NCI-H1092 (cell line): Measurements from ENCODE around the gene HYAL3.

Source experiments
- DNase-seq: peaks from one replicate; lab custom pipeline; 2025; lab: John Stamatoyannopoulos, UW

HYAL3 gene

DNA sequence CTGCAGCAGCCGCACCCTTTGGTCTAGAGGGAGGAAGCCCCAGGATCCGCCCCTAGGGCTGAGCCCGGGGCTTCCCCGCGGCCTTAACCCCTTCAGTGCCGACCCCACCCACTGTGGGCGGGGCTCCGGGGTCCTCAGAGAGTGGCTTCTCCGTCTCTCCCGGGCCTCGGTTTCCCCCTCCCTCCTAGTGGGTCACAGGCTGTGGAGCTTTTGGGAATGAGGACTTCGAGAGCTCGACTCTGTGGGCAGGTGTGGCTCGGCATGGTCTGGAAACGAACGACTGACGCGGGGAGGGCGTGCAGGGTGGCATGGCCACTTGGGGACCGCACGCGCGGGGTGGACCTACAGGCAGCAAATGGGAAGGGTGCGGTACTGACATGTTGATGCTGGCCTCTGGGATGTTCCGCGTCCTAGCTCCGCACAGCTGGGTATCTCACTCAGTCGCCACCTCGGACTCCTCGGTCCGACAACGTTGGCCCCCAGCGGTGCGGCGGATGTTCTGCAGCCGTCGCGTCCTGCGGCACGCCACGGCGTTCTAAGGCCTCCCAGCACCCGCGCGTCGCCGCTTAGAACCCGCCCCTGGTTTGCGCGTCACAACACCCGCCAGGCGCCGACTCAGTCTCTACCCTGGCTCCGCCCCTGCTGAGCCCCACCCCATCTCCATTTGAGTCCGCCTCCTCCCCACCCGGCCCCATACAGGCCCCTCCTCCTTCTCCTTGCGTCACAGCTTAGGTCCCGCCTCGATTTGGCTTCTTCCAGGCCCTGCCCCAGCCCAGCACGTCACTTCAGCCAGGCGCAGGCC, at the start of gene HYAL3, which contains the start of gene NAA80:
TSS of gene HYAL3 (minus strand) at position 570 of the 802 bp plus-strand sequence. CDS start 3,803 bp downstream, outside the sequence.
TSS of gene NAA80 (minus strand) at position 570 of the 802 bp plus-strand sequence. CDS start 1,942 bp downstream, outside the sequence.
- DNase-seq = peak; percentile 95

GRCh38 chr3:50347187-50347813, 48.1 kb upstream of the HYAL3 start:
- peak; percentile 32 for DNase-seq

DNA sequence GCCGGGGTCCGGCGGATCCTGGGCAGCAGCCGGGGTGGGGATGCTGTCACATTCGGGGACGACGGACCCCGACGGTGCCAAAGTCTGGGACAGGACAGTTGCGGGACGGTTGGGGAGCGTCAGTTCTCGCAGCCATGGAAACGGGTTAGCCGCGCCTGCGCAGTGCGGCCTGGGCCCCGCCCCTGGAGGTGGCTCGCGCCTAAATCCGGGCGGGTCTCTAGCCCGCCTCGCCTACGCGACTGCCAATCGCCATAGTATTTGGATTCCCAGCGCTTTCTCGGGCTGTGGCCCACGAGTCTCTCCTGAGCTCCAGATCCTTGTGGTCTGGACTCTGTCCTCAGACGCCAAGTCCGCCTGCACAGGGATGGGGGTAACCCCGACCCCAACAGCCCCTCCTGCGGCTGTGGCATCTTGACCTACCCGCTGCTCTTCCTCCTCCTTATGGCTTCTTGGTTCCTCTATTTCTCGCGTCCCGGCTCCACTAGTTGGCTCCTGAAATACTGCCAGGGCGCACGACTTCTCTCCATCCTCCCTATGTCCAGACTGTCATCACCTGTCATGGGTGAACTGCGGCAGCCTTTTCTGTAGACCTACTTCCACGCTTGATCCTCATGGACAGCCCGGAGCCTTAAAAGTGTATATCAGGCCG, 46.5 kb upstream of the HYAL3 start, which contains the start of gene ZMYND10:
TSS of gene ZMYND10 (minus strand) at position 147 of the 649 bp plus-strand sequence. CDS start 153 bp downstream, outside the sequence.
- no peak for DNase-seq

- DNase-seq = no peak
These were observed 45.8 kb upstream of the HYAL3 start for GRCh38 chr3:50345008-50345407.

- no peak for DNase-seq
These were observed 43.8 kb upstream of the HYAL3 start for GRCh38 chr3:50342813-50343633.

DNA sequence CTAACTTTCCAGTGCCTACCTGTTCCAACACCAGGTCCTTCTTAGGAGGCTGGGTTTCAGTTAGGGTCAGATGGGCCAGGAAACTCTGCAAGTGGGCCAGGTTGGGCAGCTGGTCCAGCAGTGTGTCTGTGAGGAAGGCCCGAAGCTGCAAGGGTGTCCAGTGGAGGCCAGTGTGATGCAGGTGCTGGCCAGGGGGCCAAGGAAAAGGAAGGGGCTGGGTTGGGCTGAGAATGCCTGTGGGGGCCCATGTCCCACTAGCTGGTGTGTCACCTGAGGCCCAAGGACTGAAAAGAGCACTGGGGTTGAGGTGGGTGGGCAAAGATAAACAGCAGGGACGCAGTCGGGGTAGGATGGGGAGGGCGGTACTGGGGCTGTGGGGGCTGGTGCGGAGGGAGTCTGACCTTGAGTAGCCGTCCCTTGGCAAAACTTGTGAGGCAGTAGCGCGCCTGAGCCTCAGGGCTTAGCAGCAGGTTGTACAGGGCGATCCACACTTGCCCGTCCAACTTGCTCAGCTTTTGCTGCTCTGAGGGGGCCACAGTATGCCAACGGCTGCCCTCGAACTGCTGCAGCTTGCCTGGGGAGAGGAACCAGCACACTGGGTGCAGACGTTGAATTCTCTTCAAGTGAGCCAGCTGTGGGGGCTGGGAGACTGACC, 42.9 kb upstream of the HYAL3 start:
- no peak for DNase-seq

- no peak for DNase-seq
These were observed 42.3 kb upstream of the HYAL3 start for GRCh38 chr3:50341537-50341936.

DNA sequence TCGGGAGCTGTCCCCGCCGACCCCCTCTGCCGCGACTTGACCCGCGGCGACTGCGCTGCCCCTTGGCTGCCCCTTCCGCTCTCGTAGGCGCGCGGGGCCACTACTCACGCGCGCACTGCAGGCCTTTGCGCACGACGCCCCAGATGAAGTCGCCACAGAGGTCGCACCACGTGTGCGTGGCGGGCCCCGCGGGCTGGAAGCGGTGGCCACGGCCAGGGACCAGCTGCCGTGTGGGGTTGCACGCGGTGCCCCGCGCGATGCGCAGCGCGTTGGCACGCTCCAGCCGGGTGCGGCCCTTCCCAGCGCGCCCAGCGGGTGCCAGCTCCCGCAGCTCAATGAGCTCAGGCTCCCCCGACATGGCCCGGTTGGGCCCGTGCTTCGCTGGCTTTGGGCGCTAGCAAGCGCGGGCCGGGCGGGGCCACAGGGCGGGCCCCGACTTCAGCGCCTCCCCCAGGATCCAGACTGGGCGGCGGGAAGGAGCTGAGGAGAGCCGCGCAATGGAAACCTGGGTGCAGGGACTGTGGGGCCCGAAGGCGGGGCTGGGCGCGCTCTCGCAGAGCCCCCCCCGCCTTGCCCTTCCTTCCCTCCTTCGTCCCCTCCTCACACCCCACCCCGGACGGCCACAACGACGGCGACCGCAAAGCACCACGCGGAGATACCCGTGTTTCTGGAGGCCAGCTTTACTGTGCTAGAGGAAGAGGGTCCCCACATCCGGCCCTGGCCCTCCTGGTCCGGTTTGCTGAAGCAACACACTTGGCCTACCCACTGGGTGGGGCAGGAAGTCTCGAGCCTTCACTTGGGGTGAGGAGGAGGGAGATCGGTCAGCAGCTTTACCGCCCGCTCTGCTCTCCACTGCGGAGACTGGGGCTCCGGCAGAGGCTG, 41.5 kb upstream of the HYAL3 start, which contains the start of gene RASSF1:
TSS of gene RASSF1 (minus strand) at position 389 of the 882 bp plus-strand sequence. CDS start at position 358, 31 bp downstream.
- no peak for DNase-seq

- DNase-seq = no peak
These were observed 40.9 kb upstream of the HYAL3 start for GRCh38 chr3:50340147-50340447.

DNA sequence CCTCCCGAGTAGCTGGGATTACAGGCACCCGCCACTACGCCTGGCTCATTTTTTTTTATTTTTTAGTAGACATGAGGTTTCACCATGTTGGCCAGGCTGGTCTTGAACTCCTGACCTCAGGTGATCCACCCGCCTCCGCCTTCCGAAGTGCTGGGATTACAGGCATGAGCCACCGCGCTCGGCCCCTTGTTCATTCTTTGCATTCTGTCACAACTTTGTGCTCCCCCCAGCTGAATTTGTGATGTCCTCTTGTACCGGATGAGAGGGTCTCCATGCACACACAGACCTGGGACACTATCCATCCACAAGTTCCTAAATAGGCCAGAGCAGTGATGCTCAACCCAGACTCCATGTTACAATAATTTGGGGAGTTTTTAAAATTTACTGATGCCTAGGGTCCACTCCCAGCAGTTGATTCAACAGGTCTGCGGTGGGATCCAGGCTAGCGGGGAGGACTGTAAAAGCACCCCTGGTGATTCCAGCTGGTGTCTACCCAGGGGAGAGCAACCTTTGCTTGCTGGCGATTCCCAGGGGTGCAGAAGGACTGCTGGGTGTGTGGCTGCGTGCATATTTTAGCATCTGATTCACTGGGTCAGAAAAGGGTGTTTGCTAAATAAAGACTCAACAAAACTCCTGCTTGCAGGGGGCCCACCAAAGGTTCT, 40.4 kb upstream of the HYAL3 start:
- no peak for DNase-seq

DNA sequence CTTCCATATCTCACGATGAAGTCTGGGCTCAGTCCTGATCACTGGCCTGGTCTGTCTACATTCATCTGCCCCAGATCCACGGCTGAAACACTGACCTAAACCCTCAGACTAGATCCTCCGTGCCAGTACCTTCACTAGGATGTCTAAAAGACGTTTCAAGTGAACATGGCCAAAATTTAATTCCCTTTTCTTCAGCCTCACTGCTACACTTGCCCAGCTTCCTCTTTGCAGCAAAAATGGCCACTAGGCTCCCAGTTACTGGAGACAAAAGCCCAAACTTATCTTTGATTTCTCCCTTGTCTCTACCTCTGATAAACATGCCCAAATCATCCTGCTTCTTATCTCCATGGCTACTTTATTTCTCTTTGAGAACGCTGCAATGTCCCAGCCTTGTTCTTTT, 39.8 kb upstream of the HYAL3 start:
- DNase-seq = no peak

DNA sequence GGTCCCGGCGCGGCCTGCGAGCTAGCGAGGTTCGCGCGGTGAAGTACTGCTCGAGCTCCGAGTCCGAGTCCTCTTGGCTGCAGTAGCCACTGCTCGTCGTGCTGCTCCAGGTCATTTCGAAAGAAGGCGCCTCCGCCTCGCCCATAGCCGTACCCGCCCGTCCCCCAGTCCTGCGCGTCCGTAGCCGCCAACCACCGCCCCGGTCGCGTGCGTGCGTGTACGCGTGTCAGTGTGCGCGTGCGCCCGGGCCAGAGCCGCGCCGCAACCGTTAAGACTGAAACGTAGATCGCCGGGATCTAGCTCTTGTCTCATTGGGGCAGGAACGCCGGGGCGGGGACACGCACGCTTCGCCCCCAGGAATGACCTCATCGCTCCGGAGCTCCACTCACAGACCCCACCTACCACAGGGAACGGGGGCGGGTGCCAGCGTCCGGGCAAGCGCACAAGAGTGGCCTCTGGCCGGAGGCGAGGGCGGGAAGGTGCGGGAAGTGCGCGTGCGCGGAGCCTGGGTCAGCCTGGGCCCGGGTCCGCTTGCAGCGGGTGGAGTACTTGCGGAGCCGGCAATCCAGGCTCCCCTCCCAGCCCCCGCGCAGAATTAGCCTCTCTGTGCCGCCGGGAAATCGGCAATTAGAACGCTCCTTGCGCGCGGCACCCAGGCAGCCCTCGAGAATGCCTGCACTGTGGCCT, 38.1 kb upstream of the HYAL3 start:
- DNase-seq = peak; percentile 94

GRCh38 chr3:50336452-50337174, 37.4 kb upstream of the HYAL3 start:
- no peak for DNase-seq

DNA sequence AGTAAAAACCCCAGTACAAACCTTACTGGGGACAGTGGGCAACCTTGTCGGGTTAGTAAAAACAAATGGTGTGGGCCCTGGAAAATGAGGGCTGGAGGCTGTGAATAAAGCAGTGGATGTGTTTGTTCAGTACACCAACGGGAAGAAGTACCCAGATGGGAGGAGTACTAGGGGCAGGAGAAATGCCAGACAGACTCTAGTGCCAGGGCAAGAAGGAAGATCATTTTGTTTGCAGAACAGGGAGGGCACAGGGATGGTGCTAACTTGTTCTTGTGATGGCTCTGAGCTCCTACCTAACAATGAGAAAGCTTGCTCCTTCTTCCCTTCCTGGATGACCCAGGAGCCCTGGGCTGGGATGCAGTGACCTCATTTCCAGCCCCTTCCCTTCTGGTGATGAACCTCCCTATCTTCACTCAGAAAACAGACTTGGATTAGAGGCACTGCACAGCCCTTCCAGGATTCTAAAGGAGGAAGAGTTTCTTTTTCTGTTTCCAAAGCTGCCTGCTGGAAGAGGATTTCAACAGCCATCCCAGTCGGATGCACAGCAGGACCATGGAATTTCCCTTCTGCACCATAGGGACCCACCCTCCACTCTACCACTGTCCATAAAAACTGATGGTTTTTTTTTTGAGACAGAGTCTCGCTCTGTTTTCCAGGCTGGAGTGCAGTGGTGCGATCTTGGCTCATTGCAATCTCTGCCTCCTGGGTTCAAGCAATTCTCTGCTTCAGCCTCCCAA, 35.3 kb upstream of the HYAL3 start:
- no peak for DNase-seq

GRCh38 chr3:50333744-50334328, 34.6 kb upstream of the HYAL3 start:
- no peak for DNase-seq

GRCh38 chr3:50331364-50331907, 32.2 kb upstream of the HYAL3 start:
- DNase-seq = no peak

- no peak for DNase-seq
These were observed 31.1 kb upstream of the HYAL3 start for GRCh38 chr3:50330330-50330729.
